ENCODE measurements around the gene SPECC1.
"Not testable (repeated sequence)": the region's sequence is repeated elsewhere in the genome, so short reads cannot be mapped to it uniquely, and the experiment has no call there.

Gene SPECC1

GRCh38 chr17:20236578-20237227 lies 227.5 kb downstream of the SPECC1 start:
- H3K27ac ChIP-seq: no peak overlapping the region
- no peaks in the 10 kb centered on the region for H3K9me3 ChIP-seq
- no peaks in the 10 kb centered on the region for H3K27me3 ChIP-seq
- no peaks in the 10 kb centered on the region for H3K4me1 ChIP-seq (ENCODE audit: control insufficient read depth in 1 of 2, insufficient read depth in 1 of 2, low read depth in 1 of 2, low read length in 1 of 2)
- no peak overlapping the region for H3K4me3 ChIP-seq (ENCODE audit: low read depth in 1 of 2, low read length in 1 of 2)
- no peak for TF ChIP-seq CTCF (IDR thresholded peaks at IDR 0.05)
- peaks cover 34% of the 10 kb centered on the region for H3K36me3 ChIP-seq

GRCh38 chr17:20239776-20240175 lies 230.6 kb downstream of the SPECC1 start:
- H3K4me1 ChIP-seq (ENCODE audit: control insufficient read depth in 1 of 2, insufficient read depth in 1 of 2, low read depth in 1 of 2, low read length in 1 of 2); H3K4me3 ChIP-seq (ENCODE audit: low read depth in 1 of 2, low read length in 1 of 2); H3K27ac ChIP-seq; H3K27me3 ChIP-seq; H3K36me3 ChIP-seq; H3K9me3 ChIP-seq: not testable (repeated sequence)

GRCh38 chr17:20241855-20242254 lies 232.7 kb downstream of the SPECC1 start:
- H3K27ac ChIP-seq: no peak overlapping the region
- H3K9me3 ChIP-seq: no peaks in the 10 kb centered on the region
- no peaks in the 10 kb centered on the region for H3K36me3 ChIP-seq
- no peaks in the 10 kb centered on the region for H3K27me3 ChIP-seq
- no peak for TF ChIP-seq CTCF (IDR thresholded peaks at IDR 0.05)
- H3K4me3 ChIP-seq (ENCODE audit: low read depth in 1 of 2, low read length in 1 of 2): no peak overlapping the region
- H3K4me1 ChIP-seq (ENCODE audit: control insufficient read depth in 1 of 2, insufficient read depth in 1 of 2, low read depth in 1 of 2, low read length in 1 of 2): no peaks in the 10 kb centered on the region

GRCh38 chr17:20242271-20242670 lies 233.1 kb downstream of the SPECC1 start:
- Histone ChIP-seq H3K27ac (no peak overlapping the region), H3K9me3 (no peaks in the 10 kb centered on the region), H3K27me3 (no peaks in the 10 kb centered on the region), H3K36me3 (no peaks in the 10 kb centered on the region), H3K4me1 (ENCODE audit: control insufficient read depth in 1 of 2, insufficient read depth in 1 of 2, low read depth in 1 of 2, low read length in 1 of 2) (no peaks in the 10 kb centered on the region), H3K4me3 (ENCODE audit: low read depth in 1 of 2, low read length in 1 of 2) (no peak overlapping the region)
- no peak for TF ChIP-seq CTCF (IDR thresholded peaks at IDR 0.05)

GRCh38 chr17:20243524-20243923 lies 234.4 kb downstream of the SPECC1 start:
- TF ChIP-seq CTCF (IDR thresholded peaks at IDR 0.05): no peak
- Histone ChIP-seq H3K9me3 (no peaks in the 10 kb centered on the region), H3K36me3 (peaks cover 8% of the 10 kb centered on the region), H3K27ac (no peak overlapping the region), H3K4me3 (ENCODE audit: low read depth in 1 of 2, low read length in 1 of 2) (no peak overlapping the region), H3K4me1 (ENCODE audit: control insufficient read depth in 1 of 2, insufficient read depth in 1 of 2, low read depth in 1 of 2, low read length in 1 of 2) (no peaks in the 10 kb centered on the region), H3K27me3 (no peaks in the 10 kb centered on the region)

GRCh38 chr17:20244671-20245070 lies 235.5 kb downstream of the SPECC1 start:
- H3K27ac ChIP-seq: no peak overlapping the region
- no peak overlapping the region for H3K4me3 ChIP-seq (ENCODE audit: low read depth in 1 of 2, low read length in 1 of 2)
- H3K9me3 ChIP-seq: no peaks in the 10 kb centered on the region
- H3K4me1 ChIP-seq (ENCODE audit: control insufficient read depth in 1 of 2, insufficient read depth in 1 of 2, low read depth in 1 of 2, low read length in 1 of 2): no peaks in the 10 kb centered on the region
- no peaks in the 10 kb centered on the region for H3K27me3 ChIP-seq
- no peak for TF ChIP-seq CTCF (IDR thresholded peaks at IDR 0.05)
- H3K36me3 ChIP-seq: peaks cover 8% of the 10 kb centered on the region
